IPS DF 6.9 (cell line): ENCODE data around the gene DMAP1.
"Not testable (repeated sequence)": the region's sequence is repeated elsewhere in the genome, so short reads cannot be mapped to it uniquely, and the experiment has no call there.

Source experiments
- DNase-seq: peaks from one replicate; pipeline ENCODE4 v3.0.0-alpha.2; 2013; ENCODE audit warnings: low read depth, low spot score
- H3K27ac ChIP-seq: one replicate; pipeline ENCODE4 v1.5.1; 2013; ENCODE audit warnings: low read length, control low read depth
- H3K27me3 ChIP-seq: 2 replicates; pipeline ENCODE4 v1.6.1; 2013; ENCODE audit warnings: mild to moderate bottlenecking, low read length; ENCODE audit not compliant: control insufficient read depth, insufficient read depth
- H3K36me3 ChIP-seq: 2 replicates; pipeline ENCODE4 v1.6.1; 2013; ENCODE audit warnings: low read length; ENCODE audit not compliant: control insufficient read depth, insufficient read depth
- H3K4me1 ChIP-seq: 2 replicates; pipeline ENCODE4 v1.6.1; 2013; ENCODE audit warnings: low read length; ENCODE audit not compliant: control insufficient read depth, insufficient read depth
- H3K4me3 ChIP-seq: 2 replicates; pipeline ENCODE4 v1.5.1; 2013; ENCODE audit warnings: mild to moderate bottlenecking, low read length
- H3K9me3 ChIP-seq: 2 replicates; pipeline ENCODE4 v1.6.1; 2013; ENCODE audit warnings: low read length, inconsistent platforms; ENCODE audit not compliant: control insufficient read depth, insufficient read depth
- WGBS: extraction: QIAGEN DNeasy Blood & Tissue Kit; methylation state at CpG from one replicate; pipeline ENCODE4 v1.1.7; 2013; ENCODE audit warnings: mixed read lengths, missing lambda C conversion rate; ENCODE audit not compliant: insufficient read length, insufficient coverage; 5-methylcytosine and 5-hydroxymethylcytosine counted together

DMAP1 gene, protein sequence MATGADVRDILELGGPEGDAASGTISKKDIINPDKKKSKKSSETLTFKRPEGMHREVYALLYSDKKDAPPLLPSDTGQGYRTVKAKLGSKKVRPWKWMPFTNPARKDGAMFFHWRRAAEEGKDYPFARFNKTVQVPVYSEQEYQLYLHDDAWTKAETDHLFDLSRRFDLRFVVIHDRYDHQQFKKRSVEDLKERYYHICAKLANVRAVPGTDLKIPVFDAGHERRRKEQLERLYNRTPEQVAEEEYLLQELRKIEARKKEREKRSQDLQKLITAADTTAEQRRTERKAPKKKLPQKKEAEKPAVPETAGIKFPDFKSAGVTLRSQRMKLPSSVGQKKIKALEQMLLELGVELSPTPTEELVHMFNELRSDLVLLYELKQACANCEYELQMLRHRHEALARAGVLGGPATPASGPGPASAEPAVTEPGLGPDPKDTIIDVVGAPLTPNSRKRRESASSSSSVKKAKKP

DNA sequence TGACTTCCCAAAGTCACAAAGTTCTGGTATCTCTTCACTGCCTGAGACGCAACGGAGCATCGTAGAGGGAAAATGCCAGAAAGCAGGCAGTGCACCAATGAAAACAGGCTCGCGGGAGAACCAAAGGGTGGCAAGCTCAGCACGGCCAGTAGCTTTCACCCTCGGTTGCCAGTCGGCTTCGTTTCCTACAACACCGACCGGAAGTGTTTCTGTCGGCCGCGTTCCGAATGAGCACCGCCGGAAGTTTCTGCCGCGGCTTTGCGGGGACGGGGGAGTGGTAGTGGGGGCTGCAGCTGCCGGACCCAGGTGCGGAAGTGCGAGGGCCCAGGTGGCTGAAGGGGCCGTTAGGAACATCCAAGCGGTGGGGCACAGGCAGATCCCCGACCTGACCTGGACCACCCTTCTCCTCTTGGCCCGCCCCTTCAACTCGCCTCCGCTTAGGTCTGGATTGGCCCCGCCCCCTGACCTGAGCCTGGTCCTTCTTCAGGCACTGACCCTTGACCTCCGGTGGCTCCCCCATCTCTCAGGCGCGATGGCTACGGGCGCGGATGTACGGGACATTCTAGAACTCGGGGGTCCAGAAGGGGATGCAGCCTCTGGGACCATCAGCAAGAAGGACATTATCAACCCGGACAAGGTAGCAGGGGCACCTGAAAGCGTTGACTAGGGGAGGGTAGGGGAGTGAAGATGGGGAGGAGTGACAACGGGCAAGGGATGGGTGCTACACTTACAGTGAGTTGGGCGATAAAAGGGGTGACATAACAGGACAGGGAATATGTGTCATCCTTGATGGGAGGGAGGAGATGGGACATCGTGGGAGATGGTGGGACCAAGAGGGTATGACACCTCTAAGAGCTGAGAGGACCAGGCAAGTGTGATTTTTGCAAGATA, at the start of gene DMAP1:
Gene DMAP1, plus strand, starts transcription at position 250 of the 891 bp plus-strand sequence. Its CDS starts 283 bp downstream, at position 533.
- Histone ChIP-seq H3K9me3 (no peaks in the 10 kb centered on the region), H3K36me3 (peaks cover 9% of the 10 kb centered on the region), H3K4me3 (peak within 1 kb of the TSS; percentile 87), H3K27me3 (no peaks in the 10 kb centered on the region; the same call in 1 of the 2 replicates), H3K27ac (no peak within 1 kb of the TSS), H3K4me1 (0 out of 2 replicates have a peak, but pooled peaks cover 2% of the 10 kb centered on the region)
- WGBS: no CpG with 5 or more reads among the region's 44 CpGs
- peak; percentile 57 for DNase-seq

DNA sequence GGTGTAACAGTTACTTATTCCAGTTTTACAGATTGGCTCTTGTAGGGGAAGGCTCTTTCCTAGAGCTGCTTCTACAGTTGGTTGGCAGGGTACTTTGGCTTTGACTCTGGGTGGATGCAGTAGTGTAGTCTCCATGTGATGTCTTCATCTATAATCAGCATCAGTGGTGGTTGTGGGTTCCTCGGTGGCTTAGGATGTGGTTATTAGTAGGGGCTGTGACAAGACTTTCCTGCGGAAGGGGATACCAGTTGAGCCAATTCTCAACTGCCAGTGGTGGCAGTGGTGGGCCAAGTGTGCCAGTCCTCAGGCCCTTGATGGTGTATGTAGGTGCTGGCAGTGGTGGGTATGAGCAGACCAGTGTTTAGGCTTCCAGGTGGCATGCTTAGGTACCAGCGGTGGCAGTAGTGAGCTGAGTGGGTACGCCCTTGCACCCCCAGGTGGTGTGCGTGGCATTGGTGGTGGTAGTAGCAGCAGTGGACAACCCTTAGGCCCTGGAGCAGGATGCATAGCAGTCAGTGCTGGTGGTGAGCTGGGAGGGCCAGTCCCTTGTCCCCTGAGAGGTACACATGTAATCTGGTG, 44.7 kb upstream of the DMAP1 start:
- H3K4me3 ChIP-seq: no peak overlapping the region
- no peaks in the 10 kb centered on the region for H3K4me1 ChIP-seq
- H3K9me3 ChIP-seq: no peaks in the 10 kb centered on the region
- H3K27ac ChIP-seq: no peak overlapping the region
- H3K36me3 ChIP-seq: no peaks in the 10 kb centered on the region
- WGBS: no CpG with 5 or more reads among the region's 5 CpGs
- DNase-seq: no peak
- no peaks in the 10 kb centered on the region for H3K27me3 ChIP-seq

DNA sequence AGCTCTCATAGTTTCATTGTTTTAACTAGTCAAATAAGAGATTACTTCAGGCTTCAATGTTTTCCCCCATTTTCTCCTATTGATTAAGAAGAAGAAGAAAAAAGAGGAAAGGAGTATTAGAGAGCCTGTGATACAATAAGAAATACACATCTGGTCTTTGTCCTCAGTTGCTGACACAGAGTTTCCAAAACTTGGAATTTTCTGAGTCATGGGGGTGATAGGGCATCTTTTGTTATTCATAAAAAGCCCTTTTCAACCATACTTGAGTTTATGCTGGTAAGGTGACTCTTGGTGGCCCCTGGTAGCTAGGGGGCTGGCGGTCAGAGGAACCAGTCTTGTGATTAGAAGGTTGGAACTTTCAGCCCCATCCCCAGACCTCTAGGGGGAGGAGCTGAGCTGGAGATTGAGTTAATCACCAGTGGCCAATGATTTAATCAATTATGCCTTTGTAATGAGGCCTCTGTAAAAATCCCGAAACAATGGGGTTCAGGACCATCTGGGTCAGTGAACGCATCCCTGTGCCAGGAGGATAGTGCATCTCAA, 42.9 kb upstream of the DMAP1 start:
- H3K27me3 ChIP-seq: no peaks in the 10 kb centered on the region
- WGBS: no CpG with 5 or more reads among the region's 3 CpGs
- H3K36me3 ChIP-seq: no peaks in the 10 kb centered on the region
- H3K9me3 ChIP-seq: no peaks in the 10 kb centered on the region; the same call in 1 of the 2 replicates
- H3K27ac ChIP-seq: no peak overlapping the region
- no peak overlapping the region for H3K4me3 ChIP-seq
- no peaks in the 10 kb centered on the region for H3K4me1 ChIP-seq
- DNase-seq: no peak

DNA sequence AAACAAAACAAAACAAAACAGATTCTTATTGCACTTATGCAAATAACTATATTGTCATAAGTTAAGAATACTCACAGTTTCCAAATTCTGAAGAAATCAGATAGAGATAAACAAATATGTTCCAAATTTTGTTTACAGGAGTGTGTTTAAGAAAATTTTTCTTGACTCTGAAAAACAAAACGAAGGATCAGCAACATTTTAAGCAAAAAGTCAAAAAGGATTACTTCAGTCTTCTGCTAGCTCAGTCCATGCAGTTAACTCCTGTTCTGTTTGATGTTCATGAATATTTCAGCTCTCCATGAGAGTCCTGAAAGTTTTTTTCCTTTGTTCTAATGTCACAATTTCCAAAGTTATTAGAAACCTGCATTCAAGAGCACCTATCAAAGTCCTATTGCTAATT, 38.6 kb upstream of the DMAP1 start:
- WGBS: no CpG with 5 or more reads among the region's 1 CpG
- H3K27ac ChIP-seq: no peak overlapping the region
- H3K27me3 ChIP-seq: no peaks in the 10 kb centered on the region
- no peak for DNase-seq
- H3K4me1 ChIP-seq: no peaks in the 10 kb centered on the region
- no peaks in the 10 kb centered on the region for H3K36me3 ChIP-seq
- H3K4me3 ChIP-seq: no peak overlapping the region
- no peaks in the 10 kb centered on the region; the same call in 1 of the 2 replicates for H3K9me3 ChIP-seq

DNA sequence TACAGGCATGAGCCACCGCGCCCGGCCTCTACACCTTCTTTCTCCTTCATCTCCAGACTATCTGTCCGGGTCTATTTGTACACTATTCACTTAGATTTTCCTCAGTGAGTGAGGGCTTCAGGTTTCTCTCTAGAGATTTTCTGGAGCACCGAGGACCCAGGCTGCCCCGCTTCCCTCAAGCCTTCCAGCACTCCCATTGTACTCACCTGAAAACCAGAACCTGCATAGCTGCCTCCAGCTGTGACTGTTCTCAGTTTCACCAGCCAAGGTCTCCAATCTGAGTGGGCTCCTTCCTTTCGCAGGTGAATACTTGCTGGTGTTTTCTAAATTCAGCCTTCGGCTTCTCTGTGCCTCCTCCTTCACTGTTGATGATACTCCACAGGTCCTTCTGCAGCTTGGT, 12.9 kb upstream of the DMAP1 start:
- H3K36me3 ChIP-seq: no peaks in the 10 kb centered on the region
- no peak overlapping the region for H3K4me3 ChIP-seq
- WGBS: no CpG with 5 or more reads among the region's 8 CpGs
- no peaks in the 10 kb centered on the region for H3K9me3 ChIP-seq
- DNase-seq: no peak
- H3K27me3 ChIP-seq: no peaks in the 10 kb centered on the region
- no peak overlapping the region for H3K27ac ChIP-seq
- H3K4me1 ChIP-seq: no peaks in the 10 kb centered on the region

DNA sequence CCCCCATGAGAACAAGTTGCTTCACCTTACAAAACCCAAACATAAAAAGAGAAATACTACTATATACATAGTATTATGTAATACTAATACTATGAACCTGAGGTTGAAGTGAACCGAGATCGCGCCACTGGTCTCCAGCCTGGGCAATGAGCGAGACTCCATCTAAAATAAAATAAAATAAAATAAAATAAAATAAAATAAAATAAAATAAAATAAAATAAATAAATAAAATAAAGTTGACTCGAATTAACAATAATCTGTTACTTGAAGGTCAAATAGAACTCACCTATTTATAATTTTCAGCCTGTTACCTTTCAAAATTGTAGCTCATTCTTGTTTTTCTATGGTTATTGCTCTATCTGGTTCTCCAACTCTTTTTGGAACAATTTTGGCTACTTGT, 6.7 kb upstream of the DMAP1 start:
- WGBS: no CpG with 5 or more reads among the region's 5 CpGs
- H3K4me3 ChIP-seq, H3K36me3 ChIP-seq, DNase-seq, H3K9me3 ChIP-seq, H3K27me3 ChIP-seq, H3K27ac ChIP-seq, H3K4me1 ChIP-seq: not testable (repeated sequence)

DNA sequence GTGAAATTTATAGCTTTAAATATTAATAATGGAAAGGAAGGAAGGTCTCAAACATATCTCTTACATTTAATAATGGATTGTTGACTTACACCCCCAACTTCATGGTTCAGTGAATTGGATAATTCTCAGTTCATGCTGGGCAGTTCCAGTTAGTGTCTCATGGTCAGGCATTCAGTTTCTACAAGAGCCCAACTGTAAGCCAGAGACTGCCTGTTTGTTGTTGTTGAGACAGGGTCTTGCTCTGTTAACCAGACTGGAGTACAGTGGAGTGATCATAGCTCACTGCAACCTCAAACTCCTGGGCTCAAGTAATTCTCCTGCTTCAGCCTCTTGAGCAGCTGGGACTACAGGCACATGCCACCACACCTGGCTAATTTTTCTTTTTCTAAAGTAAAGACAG, 5.0 kb upstream of the DMAP1 start:
- H3K27ac ChIP-seq: no peak overlapping the region
- no peaks in the 10 kb centered on the region for H3K4me1 ChIP-seq
- no peak for DNase-seq
- H3K36me3 ChIP-seq: no peaks in the 10 kb centered on the region
- H3K4me3 ChIP-seq: no peak overlapping the region
- H3K27me3 ChIP-seq: no peaks in the 10 kb centered on the region; the same call in 1 of the 2 replicates
- no peaks in the 10 kb centered on the region for H3K9me3 ChIP-seq

DNA sequence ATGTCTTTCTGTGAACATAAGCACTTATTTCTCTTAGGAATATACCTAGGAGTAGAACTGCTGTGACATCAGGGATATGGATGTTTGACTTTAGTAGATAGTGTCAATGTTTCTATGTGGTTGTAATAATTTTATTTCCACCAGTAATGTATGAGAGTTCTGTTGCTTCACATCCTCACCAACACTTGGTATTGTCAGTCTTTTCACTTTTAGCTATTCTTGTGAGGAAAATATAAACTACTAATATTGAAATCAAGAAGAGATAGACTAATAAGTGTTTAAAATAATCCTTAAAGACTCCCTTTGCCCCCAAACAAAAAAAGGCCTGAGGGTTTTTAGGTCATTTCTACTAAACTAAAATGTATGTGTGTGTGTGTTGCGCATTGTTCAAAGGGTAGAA, 2.7 kb upstream of the DMAP1 start:
- no peak overlapping the region for H3K4me3 ChIP-seq
- DNase-seq: no peak
- H3K4me1 ChIP-seq: 0 out of 2 replicates have a peak, but pooled peaks cover 2% of the 10 kb centered on the region
- no peaks in the 10 kb centered on the region; the same call in 1 of the 2 replicates for H3K27me3 ChIP-seq
- no peaks in the 10 kb centered on the region for H3K9me3 ChIP-seq
- no peak overlapping the region for H3K27ac ChIP-seq
- no CpG with 5 or more reads among the region's 1 CpG for WGBS
- H3K36me3 ChIP-seq: peaks cover 3% of the 10 kb centered on the region

DNA sequence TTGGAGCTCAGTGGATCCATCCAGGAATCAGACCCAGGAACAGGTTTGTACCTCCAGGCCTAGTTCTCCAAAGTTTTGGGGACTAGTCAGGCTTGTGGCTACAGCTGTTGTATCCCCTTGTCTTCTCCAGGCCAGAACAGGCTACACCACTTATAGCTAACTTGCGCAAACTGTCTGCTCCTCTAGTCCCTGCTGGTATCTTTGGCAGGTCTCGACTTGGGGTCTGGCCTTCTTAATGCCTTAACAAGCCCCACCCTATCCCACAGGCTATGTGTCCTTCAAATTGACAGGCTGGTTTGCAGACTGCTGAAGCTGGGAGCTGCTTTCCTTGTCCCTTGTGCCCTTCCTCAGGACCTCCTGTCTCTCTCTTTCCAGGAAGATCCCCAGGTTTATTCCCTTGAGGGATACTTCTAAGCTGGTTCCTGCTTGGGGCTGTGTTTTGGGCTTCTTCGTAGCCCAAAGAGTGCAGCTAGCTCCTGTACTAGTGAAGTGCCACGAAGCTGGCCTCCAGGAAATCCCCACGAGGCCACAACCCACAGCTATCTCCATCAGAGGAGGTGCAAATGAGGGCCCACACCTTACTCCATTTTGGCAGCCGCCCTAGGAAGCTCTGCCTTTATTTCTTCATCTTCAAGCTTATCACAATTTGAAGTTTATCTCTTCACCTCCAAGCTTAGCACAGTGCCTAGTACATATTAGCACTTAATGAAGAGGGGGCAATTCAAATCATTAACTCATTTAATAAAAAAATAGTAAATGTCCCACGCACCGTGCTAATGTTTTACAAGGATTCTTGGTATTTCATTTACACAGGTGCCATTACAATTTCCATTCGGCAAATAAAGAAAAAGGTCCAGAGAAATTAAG, 683 bp upstream of the DMAP1 start:
- Histone ChIP-seq H3K9me3 (no peaks in the 10 kb centered on the region), H3K27me3 (no peaks in the 10 kb centered on the region; the same call in 1 of the 2 replicates), H3K4me3 (peak overlapping the region; percentile 87; the same call in 1 of the 2 replicates), H3K27ac (no peak overlapping the region), H3K36me3 (peaks cover 5% of the 10 kb centered on the region), H3K4me1 (0 out of 2 replicates have a peak, but pooled peaks cover 2% of the 10 kb centered on the region)
- no CpG with 5 or more reads among the region's 9 CpGs for WGBS
- no peak for DNase-seq
